ENCODE results near the gene AHNAK. TPM values are rescaled to one million over a fixed set of nuclear protein-coding genes. Genes with fewer than 3 reads are reported as not detected.

The AHNAK gene
- total RNA-seq, 4 donors from 2014 or later = 1,199 to 1,973 (median 1,368) TPM

DNA sequence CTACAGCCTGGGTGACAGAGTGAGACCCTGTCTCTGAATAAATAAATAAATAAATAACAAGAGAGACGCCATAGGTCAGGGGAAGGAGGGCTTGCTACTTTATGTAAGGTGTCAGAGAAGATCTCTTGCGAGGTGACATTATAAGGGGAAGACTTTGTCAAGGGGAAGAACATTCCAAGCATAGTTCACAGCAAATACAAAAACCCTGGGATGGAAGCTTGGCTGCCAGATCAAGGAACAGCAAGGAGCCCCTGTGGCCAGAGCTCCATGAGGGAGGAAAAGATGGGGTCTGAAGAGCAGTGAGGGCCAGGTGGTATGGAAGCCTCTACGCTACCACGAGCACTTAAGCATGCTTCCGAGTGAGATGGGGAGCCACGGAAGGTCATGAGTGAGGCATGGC, 62.3 kb downstream of the AHNAK start:
- TF ChIP-seq, protein P1, sequence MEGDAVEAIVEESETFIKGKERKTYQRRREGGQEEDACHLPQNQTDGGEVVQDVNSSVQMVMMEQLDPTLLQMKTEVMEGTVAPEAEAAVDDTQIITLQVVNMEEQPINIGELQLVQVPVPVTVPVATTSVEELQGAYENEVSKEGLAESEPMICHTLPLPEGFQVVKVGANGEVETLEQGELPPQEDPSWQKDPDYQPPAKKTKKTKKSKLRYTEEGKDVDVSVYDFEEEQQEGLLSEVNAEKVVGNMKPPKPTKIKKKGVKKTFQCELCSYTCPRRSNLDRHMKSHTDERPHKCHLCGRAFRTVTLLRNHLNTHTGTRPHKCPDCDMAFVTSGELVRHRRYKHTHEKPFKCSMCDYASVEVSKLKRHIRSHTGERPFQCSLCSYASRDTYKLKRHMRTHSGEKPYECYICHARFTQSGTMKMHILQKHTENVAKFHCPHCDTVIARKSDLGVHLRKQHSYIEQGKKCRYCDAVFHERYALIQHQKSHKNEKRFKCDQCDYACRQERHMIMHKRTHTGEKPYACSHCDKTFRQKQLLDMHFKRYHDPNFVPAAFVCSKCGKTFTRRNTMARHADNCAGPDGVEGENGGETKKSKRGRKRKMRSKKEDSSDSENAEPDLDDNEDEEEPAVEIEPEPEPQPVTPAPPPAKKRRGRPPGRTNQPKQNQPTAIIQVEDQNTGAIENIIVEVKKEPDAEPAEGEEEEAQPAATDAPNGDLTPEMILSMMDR (IDR thresholded peaks at IDR 0.05; ENCODE audit: low read depth) = no peak

DNA sequence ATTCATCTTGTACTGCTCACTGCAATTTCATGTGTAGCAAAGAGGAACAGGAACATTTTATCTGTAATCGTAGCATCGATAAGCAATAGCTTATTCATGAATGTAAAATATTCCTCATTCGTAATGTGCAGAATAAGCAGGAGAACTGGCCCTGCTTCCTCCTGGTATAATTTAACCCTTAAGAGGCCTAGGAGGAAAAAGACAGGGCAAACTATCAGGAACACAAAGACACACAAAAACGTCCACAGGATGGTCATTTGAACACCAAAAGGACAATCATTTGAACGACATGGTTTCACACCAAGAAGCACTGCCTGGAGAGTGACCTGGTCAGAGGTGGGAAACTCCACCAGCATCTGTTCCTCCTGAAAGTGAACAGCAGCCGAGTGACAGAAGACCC, 63.9 kb downstream of the AHNAK start:
- TF ChIP-seq, protein P1 (IDR thresholded peaks at IDR 0.05; ENCODE audit: low read depth) = no peak

DNA sequence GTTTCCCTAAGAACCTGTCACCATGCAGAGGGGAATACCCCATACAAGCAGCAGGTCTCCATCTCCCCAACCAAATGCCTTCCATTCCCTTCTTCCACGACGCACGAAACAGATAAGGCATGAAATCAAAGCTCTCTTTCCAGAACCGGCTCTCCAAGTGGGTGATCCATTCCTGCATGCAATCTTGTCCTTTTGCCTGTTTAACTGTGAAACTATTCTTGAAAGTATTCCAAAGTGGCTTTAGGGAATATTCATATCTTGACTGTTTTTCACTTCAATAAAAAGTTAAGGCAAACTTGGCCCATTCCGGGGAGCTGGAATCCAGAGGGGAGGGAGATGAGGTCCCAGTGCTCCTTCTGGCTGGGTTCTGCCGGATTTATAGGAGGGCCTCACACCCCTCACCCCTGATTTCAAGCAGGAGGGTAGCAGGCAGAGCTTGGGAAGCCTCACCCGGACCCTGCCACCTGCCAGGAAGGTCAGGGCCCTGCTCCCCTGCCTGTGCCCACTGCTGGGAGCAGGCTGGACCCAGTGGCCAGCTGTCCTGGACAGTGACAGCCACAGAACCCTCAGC, 66.9 kb downstream of the AHNAK start:
- TF ChIP-seq, protein P1 (IDR thresholded peaks at IDR 0.05; ENCODE audit: low read depth) = no peak

- TF ChIP-seq, protein P1 (IDR thresholded peaks at IDR 0.05; ENCODE audit: low read depth) = no peak
Observed at GRCh38 chr11:62477927-62478326, 68.7 kb downstream of the AHNAK start.

DNA sequence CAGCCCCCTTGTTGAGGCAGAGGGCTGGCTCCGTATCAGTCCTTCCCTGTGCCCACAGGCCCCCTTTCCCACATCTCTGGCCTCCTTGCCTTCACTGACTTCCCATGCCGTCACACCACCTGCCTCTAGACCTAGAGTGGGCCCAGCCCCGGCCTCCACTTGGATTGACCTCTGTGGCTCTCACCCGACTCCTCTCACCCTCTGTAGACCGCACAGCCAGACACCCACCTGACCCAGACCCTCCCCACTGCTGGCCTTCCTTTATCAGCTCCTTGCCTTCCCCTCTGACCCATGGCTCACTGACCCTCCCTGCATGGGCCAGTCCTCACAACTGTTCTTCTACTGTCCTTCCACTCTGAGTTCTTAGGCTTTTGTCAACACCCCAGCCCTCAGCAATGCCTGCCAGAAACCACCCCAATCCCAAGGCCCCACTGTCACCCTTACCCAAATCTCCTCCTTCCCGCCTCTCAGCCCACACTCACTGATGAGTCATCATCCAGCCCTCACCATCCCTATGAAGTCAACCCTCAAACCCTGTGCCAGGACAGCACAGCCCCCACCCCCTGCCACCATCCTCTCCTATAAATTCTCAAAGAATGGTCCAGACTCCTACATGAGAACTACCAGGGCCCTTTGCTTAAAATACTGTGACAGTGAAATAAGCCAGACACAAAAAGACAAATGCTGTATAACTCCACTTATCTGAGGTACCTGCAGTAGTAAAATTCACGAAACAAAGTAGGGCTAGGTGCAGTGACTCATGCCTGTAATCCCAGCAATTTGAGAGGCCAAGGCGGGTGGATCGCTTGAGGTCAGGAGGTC, 74.3 kb downstream of the AHNAK start:
- TF ChIP-seq, protein P1 (IDR thresholded peaks at IDR 0.05; ENCODE audit: low read depth) = no peak

GRCh38 chr11:62471603-62472002, 75.0 kb downstream of the AHNAK start:
- TF ChIP-seq, protein P1 (IDR thresholded peaks at IDR 0.05; ENCODE audit: low read depth) = no peak

DNA sequence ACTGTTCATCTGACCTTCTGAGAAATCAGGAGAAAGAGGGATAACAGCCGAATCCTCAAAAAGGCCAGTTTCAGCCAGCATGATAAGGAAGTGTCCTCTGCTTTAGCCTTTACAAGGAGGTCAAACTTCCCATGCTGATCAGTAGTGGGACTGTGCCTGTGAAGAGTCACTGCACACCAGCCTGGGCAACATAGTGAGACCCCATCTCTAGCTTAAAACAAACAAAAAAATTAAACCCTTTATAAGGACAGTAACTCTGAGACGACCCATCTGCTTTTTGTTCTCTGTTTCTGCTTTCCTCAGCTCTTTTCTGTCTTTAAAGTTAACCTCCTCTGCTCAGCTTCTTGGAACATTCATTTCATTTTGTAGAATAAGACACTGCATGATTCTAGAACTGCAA, 78.0 kb downstream of the AHNAK start:
- TF ChIP-seq, protein P1 (IDR thresholded peaks at IDR 0.05; ENCODE audit: low read depth) = no peak

Measured in subcutaneous adipose tissue (tissue), 4 donors.